Measurements from ENCODE around the gene GGA1.

Gene GGA1

DNA sequence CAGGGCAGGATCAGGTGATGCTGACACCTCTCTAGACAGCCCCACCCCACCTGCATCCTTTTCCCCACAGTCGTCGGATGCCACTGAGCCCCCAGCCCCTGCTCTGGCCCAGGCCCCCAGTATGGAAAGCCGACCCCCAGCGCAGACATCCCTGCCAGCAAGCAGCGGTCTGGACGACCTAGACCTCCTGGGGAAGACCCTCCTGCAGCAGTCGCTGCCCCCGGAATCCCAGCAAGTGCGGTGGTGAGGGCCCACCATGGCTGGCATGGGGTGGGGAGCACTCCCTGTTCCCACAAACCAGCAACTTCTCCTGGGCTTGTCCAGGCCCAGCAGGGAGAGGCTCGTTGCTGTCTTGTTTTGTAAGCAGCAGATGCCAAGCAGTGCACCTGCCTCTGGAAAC, 21.3 kb downstream of the GGA1 start:
- DNase-seq (ENCODE audit: low read depth), result no peak
- TF ChIP-seq POLR2A (IDR thresholded peaks at IDR 0.05; ENCODE audit: extremely low read depth, insufficient read length) (no peak), MYC (IDR thresholded peaks at IDR 0.05; ENCODE audit: low read depth, low read length) (no peak)
- TF ChIP-seq, protein P1, sequence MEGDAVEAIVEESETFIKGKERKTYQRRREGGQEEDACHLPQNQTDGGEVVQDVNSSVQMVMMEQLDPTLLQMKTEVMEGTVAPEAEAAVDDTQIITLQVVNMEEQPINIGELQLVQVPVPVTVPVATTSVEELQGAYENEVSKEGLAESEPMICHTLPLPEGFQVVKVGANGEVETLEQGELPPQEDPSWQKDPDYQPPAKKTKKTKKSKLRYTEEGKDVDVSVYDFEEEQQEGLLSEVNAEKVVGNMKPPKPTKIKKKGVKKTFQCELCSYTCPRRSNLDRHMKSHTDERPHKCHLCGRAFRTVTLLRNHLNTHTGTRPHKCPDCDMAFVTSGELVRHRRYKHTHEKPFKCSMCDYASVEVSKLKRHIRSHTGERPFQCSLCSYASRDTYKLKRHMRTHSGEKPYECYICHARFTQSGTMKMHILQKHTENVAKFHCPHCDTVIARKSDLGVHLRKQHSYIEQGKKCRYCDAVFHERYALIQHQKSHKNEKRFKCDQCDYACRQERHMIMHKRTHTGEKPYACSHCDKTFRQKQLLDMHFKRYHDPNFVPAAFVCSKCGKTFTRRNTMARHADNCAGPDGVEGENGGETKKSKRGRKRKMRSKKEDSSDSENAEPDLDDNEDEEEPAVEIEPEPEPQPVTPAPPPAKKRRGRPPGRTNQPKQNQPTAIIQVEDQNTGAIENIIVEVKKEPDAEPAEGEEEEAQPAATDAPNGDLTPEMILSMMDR (IDR thresholded peaks at IDR 0.05; ENCODE audit: low read depth, low read length), result no peak
- TF ChIP-seq, protein P2, sequence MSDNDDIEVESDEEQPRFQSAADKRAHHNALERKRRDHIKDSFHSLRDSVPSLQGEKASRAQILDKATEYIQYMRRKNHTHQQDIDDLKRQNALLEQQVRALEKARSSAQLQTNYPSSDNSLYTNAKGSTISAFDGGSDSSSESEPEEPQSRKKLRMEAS (IDR thresholded peaks at IDR 0.05; ENCODE audit: low read depth, low read length), result no peak
- no peak overlapping the region for H3K4me3 ChIP-seq (ENCODE audit: low read depth, low read length)

DNA sequence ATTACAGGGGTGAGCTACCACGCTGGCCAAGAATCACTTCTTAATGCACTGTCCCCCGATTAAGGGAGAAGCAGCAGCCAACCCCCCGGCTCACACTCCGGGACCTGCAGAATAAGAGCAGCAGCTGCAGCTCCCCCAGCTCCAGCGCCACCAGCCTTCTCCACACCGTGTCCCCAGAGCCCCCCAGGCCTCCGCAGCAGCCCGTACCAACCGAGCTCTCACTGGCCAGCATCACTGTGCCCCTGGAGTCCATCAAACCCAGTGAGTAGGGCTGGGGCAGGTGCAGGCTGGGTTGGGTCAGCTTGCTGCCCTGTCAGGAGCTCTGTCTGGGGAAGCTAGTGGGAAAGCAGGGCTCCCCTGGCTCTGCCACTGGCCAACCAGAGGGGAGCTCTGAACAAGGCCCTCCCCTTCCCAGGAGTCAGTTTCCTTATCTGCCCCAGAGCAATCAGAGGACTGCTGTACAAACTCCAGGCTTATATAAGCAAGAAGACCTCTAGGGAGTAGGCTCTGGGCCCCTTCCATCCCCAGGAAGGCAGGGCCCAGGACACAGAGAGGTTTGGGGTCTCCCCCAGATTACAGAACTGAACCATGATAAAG, 22.3 kb downstream of the GGA1 start:
- TF ChIP-seq, protein P2 (IDR thresholded peaks at IDR 0.05; ENCODE audit: low read depth, low read length), result no peak
- TF ChIP-seq, protein P1 (IDR thresholded peaks at IDR 0.05; ENCODE audit: low read depth, low read length), result no peak
- TF ChIP-seq MYC (IDR thresholded peaks at IDR 0.05; ENCODE audit: low read depth, low read length) (no peak), POLR2A (IDR thresholded peaks at IDR 0.05; ENCODE audit: extremely low read depth, insufficient read length) (no peak)
- peak; percentile 33 for DNase-seq (ENCODE audit: low read depth)
- H3K4me3 ChIP-seq (ENCODE audit: low read depth, low read length), result no peak overlapping the region

DNA sequence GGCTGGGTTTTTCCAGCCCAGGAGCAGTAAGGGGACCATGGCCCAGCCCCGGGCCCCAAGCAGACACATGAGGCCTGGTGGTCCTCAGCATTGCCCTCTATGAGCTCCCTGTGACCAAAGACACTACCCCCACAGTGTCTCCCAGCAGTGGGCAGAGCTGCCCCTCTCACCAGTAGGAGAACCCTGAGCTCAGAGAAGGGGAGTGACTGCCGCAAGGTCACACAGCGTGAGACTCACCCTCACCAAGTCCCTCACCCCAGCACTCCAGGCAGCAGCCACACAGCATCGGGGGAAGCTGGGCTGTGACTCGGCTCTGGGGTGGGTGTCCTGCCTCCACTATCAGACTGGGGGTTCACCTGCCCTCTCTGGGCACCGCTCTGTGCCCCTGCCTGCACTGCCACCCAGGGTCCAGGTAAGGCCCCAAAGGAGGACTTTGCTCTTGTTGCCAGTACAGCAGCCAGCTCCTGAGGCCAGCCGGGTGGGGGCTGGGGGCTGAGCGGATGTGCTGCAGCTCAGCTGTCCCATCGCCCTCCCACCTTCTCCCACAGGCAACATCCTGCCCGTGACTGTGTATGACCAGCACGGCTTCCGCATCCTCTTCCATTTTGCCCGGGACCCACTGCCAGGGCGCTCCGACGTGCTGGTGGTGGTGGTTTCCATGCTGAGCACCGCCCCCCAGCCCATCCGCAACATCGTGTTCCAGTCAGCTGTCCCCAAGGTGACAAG, 23.0 kb downstream of the GGA1 start:
- no peak overlapping the region for H3K4me3 ChIP-seq (ENCODE audit: low read depth, low read length)
- TF ChIP-seq, protein P2 (IDR thresholded peaks at IDR 0.05; ENCODE audit: low read depth, low read length), result no peak
- TF ChIP-seq POLR2A (IDR thresholded peaks at IDR 0.05; ENCODE audit: extremely low read depth, insufficient read length), result no peak
- DNase-seq (ENCODE audit: low read depth), result no peak

DNA sequence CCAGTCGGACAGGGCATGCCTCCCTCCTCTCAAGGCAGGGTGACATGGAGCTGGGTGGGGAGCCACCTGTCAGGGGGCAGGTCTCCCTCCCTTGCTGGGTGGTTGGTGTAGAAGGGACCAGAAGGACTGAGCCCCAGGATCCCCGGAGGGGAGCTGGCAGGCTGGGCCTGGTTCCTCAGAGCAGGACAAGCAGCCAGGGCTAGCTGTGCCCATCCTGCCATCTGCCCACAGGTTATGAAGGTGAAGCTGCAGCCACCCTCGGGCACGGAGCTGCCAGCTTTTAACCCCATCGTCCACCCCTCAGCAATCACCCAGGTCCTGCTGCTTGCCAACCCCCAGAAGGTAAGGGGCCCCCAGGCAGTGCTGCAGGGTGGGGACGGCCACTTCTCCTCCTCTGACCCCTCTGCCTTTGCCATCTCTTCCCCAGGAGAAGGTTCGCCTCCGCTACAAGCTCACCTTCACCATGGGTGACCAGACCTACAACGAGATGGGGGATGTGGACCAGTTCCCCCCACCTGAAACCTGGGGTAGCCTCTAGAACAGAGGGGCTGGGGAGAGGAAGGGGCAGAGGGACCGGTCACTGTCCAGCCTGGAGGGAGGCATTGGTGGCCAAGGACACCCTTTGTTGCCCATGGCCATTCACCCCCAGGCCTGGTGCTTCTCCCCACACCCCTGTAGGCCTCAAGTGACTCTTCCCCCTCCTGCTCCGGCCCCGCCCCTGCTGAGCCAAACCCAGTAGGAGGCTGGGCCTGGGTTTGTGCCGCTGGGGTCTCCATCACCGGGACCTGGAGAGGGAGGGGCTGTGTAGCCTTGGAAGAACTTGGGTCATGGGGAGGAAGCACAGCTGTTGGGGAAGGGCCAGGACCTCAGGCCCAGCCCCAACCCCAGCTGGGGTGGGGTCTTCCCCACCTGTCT, 23.8 kb downstream of the GGA1 start:
- no peak overlapping the region for H3K4me3 ChIP-seq (ENCODE audit: low read depth, low read length)
- TF ChIP-seq POLR2A (IDR thresholded peaks at IDR 0.05; ENCODE audit: extremely low read depth, insufficient read length) (no peak), MYC (IDR thresholded peaks at IDR 0.05; ENCODE audit: low read depth, low read length) (no peak)
- TF ChIP-seq, protein P1 (IDR thresholded peaks at IDR 0.05; ENCODE audit: low read depth, low read length), result no peak
- TF ChIP-seq, protein P2 (IDR thresholded peaks at IDR 0.05; ENCODE audit: low read depth, low read length), result no peak
- DNase-seq (ENCODE audit: low read depth), result no peak

DNA sequence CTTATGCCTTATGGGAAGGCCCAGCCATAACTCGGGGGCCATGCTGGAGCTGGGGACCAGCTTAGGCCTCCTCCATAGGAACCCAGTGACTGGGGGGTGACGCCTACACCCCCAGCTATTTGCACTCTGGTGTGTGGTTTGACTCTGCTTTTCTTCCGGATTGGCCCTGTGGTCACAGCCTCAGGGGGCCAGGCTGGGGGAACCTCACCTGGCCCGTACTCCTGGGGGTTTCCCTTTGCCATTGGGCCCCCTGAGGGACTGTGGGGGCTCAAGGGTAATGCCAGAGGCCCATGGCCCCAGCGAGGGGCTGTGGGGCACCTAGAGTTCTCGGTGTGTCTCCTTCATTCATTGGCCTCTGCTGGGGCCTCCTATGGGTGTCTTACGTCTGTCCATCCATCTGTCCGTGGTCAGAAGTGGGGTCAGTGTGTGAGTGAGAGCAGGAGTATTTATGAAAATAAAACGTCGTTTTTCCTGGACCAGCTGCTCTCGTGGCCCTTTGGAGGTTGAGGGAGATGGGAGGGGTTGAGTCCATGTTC, 24.5 kb downstream of the GGA1 start:
- DNase-seq (ENCODE audit: low read depth), result peak; percentile 62
- TF ChIP-seq, protein P1 (IDR thresholded peaks at IDR 0.05; ENCODE audit: low read depth, low read length), result no peak
- TF ChIP-seq POLR2A (IDR thresholded peaks at IDR 0.05; ENCODE audit: extremely low read depth, insufficient read length) (no peak), MYC (IDR thresholded peaks at IDR 0.05; ENCODE audit: low read depth, low read length) (no peak)
- TF ChIP-seq, protein P2 (IDR thresholded peaks at IDR 0.05; ENCODE audit: low read depth, low read length), result no peak
- no peak overlapping the region for H3K4me3 ChIP-seq (ENCODE audit: low read depth, low read length)
